A549 (cell line): ENCODE measurements around the gene BDH1. TPM values are rescaled to one million over a fixed set of nuclear protein-coding genes. Genes with fewer than 3 reads are reported as not detected.

ENCODE experiments used
- ATAC-seq, 2 experiments: fragments of 200-7000 bp in 1 of 2; fragments of >200 bp in 1 of 2; cut with Nextera tagmentation in 1 of 2; cut with Tn5 transposase in 1 of 2; 3 replicates each; pipeline versions ENCODE4 v1.8.0 to v1.9.1; 2018 to 2020; ENCODE audit warnings: mild to moderate bottlenecking in 1 of 2, moderate library complexity in 1 of 2
- CTCF ChIA-PET: fragments of 300-600 bp; sonication (Branson Sonifier 250); formaldehyde crosslinking; extraction: SDS; loops from one replicate; lab custom pipeline; 2021; ENCODE audit warnings: antibody characterized with exemption, inconsistent platforms; lab: Yijun Ruan, JAX
- POLR2A ChIA-PET: fragments of 350-600 bp; formaldehyde crosslinking; extraction: SDS; loops from one replicate; lab custom pipeline; 2021; ENCODE audit warnings: antibody characterized with exemption, inconsistent platforms; lab: Yijun Ruan, JAX
- DNase-seq, 2 experiments: peaks; one replicate each; pipeline versions ENCODE4 v3.0.0 to v3.0.0-alpha.2; 2011 to 2016; ENCODE audit warnings: low read depth in 1 of 2, low spot score in 1 of 2
- FAIRE-seq: peaks from 2 replicates; lab custom pipeline; 2011; peaks lifted over from hg19 to GRCh38; lab: Jason Lieb, UNC
- H3K27ac ChIP-seq, 2 experiments: fragments of >200 bp; sonication (Bioruptor Twin); formaldehyde crosslinking; 3 replicates each; pipeline ENCODE4 v1.5.1; 2016 to 2017
- H3K4me1 ChIP-seq: fragments of >200 bp; sonication (Bioruptor Twin); formaldehyde crosslinking; 3 replicates; pipeline ENCODE4 v1.6.1; 2016
- H3K4me2 ChIP-seq: fragments of >200 bp; sonication (Bioruptor Twin); formaldehyde crosslinking; 3 replicates; pipeline ENCODE4 v1.6.1; 2016
- H3K4me3 ChIP-seq: fragments of >200 bp; sonication (Bioruptor Twin); formaldehyde crosslinking; 3 replicates; pipeline ENCODE4 v1.5.1; 2016
- H3K9me3 ChIP-seq: fragments of >200 bp; sonication (Bioruptor Twin); formaldehyde crosslinking; 3 replicates; pipeline ENCODE4 v1.6.1; 2016
- CBX2 ChIP-seq: fragments of 200-600 bp; sonication (generic); IDR thresholded peaks from 2 replicates; pipeline ENCODE4 v1.6.1; 2016; ENCODE audit warnings: low read depth, mild to moderate bottlenecking, borderline replicate concordance
- CHD2 ChIP-seq: fragments of 150-350 bp; IDR thresholded peaks from 2 replicates; pipeline ENCODE4 v1.6.1; 2014; ENCODE audit warnings: low read length; ENCODE audit not compliant: partially characterized antibody
- EHMT2 ChIP-seq: fragments of 200-600 bp; sonication (generic); IDR thresholded peaks from 2 replicates; pipeline ENCODE4 v1.6.1; 2016; ENCODE audit warnings: antibody characterized with exemption, low read depth, mild to moderate bottlenecking, moderate library complexity
- EP300 ChIP-seq, 2 experiments: fragments of >200 bp; sonication (Bioruptor Twin); formaldehyde crosslinking; IDR thresholded peaks; 2 replicates in 1 of 2; 3 replicates in 1 of 2; pipeline ENCODE4 v1.6.1; 2016 to 2017
- ESRRA ChIP-seq: fragments of 150-350 bp; IDR thresholded peaks from 2 replicates; pipeline ENCODE4 v1.6.1; 2014; ENCODE audit warnings: mild to moderate bottlenecking, low read length, borderline replicate concordance
- FOSB ChIP-seq: fragments of 250-450 bp; sonication (Bioruptor Pico); IDR thresholded peaks from 2 replicates; pipeline ENCODE4 v1.5.0; 2020; ENCODE audit warnings: mild to moderate bottlenecking, moderate library complexity
- FOXS1 ChIP-seq: fragments of 250-450 bp; sonication (Bioruptor Pico); IDR thresholded peaks from 2 replicates; pipeline ENCODE4 v1.5.0; 2020; ENCODE audit warnings: mild to moderate bottlenecking, moderate library complexity
- GATA3 ChIP-seq: IDR thresholded peaks from 2 replicates; pipeline ENCODE4 v1.6.1; 2012; ENCODE audit warnings: borderline replicate concordance
- HEYL ChIP-seq: fragments of 250-450 bp; sonication (Bioruptor Pico); IDR thresholded peaks from 2 replicates; pipeline ENCODE4 v1.8.0; 2021; ENCODE audit warnings: mild to moderate bottlenecking, moderate library complexity
- NR3C1 ChIP-seq: fragments of >200 bp; sonication (Bioruptor Twin); formaldehyde crosslinking; IDR thresholded peaks from 3 replicates; pipeline ENCODE4 v1.6.1; 2017
- POLR2A ChIP-seq: IDR thresholded peaks from 2 replicates; pipeline ENCODE4 v1.6.1; 2012; ENCODE audit warnings: mild to moderate bottlenecking, low read length
- RAD21 ChIP-seq, 2 experiments: fragments of >200 bp in 1 of 2; sonication (Bioruptor Twin) in 1 of 2; formaldehyde crosslinking in 1 of 2; IDR thresholded peaks in 1 of 2; conservative IDR thresholded peaks in 1 of 2; 2 replicates in 1 of 2; 3 replicates in 1 of 2; pipeline ENCODE4 v1.6.1; 2012 to 2018; ENCODE audit warnings: inconsistent platforms in 1 of 2
- RCOR1 ChIP-seq: fragments of 150-350 bp; IDR thresholded peaks from 2 replicates; pipeline ENCODE4 v1.6.1; 2014; ENCODE audit warnings: antibody characterized with exemption, low read length, low read depth
- RNF2 ChIP-seq: fragments of 200-600 bp; sonication (generic); IDR thresholded peaks from 2 replicates; pipeline ENCODE4 v1.6.1; 2016; ENCODE audit warnings: low read depth, mild to moderate bottlenecking, antibody characterized with exemption, moderate library complexity, borderline replicate concordance
- TP53 ChIP-seq: fragments of 250-450 bp; sonication (Bioruptor Pico); IDR thresholded peaks from 2 replicates; pipeline ENCODE4 v1.5.0; 2021; ENCODE audit warnings: mild to moderate bottlenecking, moderate library complexity
- ZC3H11A ChIP-seq: fragments of 450-650 bp; IDR thresholded peaks from 2 replicates; pipeline ENCODE4 v1.6.1; 2014; ENCODE audit warnings: antibody characterized with exemption, mild to moderate bottlenecking
- WGBS: methylation state at CpG from one replicate; pipeline ENCODE4 v1.1.6; 2017; ENCODE audit errors: missing lambda C conversion rate; 5-methylcytosine and 5-hydroxymethylcytosine counted together
- polyA plus RNA-seq, 4 experiments: library from polyadenylated mRNA; depleted of rRNA in 3 of 4; stranded (reverse); fragments of >200 nt; fragmentation: RNase III in 1 of 4; extraction: RNeasy Plus Mini Kit Qiagen cat#74134 plus additional on column Dnase treatment in 1 of 4; gene quantifications; 2 replicates in 3 of 4; 3 replicates in 1 of 4; pipeline ENCODE4 v1.2.3, GENCODE V29; 2011 to 2017
- small RNA-seq, 6 experiments: library from RNA; depleted of rRNA; stranded (forward); fragments of <200 nt; gene quantifications; one replicate each; pipeline ENCODE3, GENCODE V24; 2012
- TF ChIP-seq, protein P1 (sequence below): fragments of 250-450 bp; sonication (Bioruptor Pico); IDR thresholded peaks from 2 replicates; pipeline ENCODE4 v1.5.0; 2020; ENCODE audit warnings: low read depth, mild to moderate bottlenecking, moderate library complexity
- TF ChIP-seq, protein P2 (sequence below): IDR thresholded peaks from 2 replicates; pipeline ENCODE4 v1.6.1; 2012
- TF ChIP-seq, protein P3 (sequence below): fragments of 250-450 bp; sonication (Bioruptor Pico); IDR thresholded peaks from 2 replicates; pipeline ENCODE4 v1.5.0; 2021; ENCODE audit warnings: mild to moderate bottlenecking, moderate library complexity, borderline replicate concordance
- TF ChIP-seq, protein P4 (sequence below): IDR thresholded peaks from 2 replicates; pipeline ENCODE4 v1.6.1; 2012; ENCODE audit warnings: low read depth, borderline replicate concordance
- TF ChIP-seq, protein P5 (sequence below): fragments of >200 bp; sonication (Bioruptor Twin); formaldehyde crosslinking; IDR thresholded peaks from 3 replicates; pipeline ENCODE4 v1.6.1; 2016

Gene BDH1
- polyA plus RNA-seq, 2 of the 4 experiments (the other 2 are of a cell fraction): 3.1 to 4.6 TPM

DNA sequence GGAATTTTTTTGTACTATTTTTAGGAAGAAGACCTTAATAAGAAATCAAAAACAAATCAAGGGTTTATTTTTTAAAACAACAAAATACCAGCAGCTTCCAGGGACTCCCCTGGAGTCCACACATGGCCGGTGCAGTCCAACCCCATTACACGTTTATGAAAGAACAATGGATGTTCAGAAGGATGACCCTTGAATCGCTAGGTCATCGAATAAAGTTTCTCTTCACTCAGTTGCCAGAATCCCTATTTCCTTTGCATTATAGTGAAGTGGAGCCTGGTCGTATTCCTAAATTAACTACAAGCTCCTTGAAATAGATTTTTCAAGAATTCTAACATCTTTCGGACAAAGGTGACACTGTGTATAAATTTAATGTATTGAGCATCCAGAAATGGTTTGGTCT, 95.1 kb downstream of the BDH1 start (continued):
- TF ChIP-seq, protein P1, sequence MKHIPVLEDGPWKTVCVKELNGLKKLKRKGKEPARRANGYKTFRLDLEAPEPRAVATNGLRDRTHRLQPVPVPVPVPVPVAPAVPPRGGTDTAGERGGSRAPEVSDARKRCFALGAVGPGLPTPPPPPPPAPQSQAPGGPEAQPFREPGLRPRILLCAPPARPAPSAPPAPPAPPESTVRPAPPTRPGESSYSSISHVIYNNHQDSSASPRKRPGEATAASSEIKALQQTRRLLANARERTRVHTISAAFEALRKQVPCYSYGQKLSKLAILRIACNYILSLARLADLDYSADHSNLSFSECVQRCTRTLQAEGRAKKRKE: no peak
- TF ChIP-seq ESRRA (no peak), EP300 (IDR thresholded peaks at IDR 0.05) (no peak), EHMT2 (no peak), RAD21 (conservative IDR thresholded peaks at IDR 0.05 in 1 of 2, IDR thresholded peaks at IDR 0.05 in 1 of 2) (no peak)
- TF ChIP-seq, protein P2, sequence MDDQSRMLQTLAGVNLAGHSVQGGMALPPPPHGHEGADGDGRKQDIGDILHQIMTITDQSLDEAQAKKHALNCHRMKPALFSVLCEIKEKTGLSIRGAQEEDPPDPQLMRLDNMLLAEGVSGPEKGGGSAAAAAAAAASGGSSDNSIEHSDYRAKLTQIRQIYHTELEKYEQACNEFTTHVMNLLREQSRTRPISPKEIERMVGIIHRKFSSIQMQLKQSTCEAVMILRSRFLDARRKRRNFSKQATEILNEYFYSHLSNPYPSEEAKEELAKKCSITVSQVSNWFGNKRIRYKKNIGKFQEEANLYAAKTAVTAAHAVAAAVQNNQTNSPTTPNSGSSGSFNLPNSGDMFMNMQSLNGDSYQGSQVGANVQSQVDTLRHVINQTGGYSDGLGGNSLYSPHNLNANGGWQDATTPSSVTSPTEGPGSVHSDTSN: no peak
- TF ChIP-seq, all 56 proteins: peak for 0

DNA sequence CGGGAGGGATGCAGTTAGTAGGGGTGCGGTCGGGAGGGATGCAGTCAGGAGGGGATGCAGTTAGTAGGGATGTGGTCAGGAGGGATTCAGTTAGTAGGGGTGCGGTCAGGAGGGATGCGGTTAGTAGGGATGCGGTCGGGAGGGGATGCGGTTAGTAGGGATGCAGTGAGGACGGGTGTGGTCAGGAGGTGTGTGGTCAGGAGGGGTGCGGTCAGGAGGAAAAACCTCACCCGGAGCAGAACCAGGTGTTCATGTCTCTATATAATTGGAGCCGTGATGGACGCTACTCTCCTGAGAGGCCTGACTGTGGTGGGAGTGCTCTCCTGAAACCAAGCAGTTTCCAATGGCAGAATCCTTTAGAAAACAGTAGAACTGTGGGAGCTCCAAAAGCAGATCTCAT, 95.8 kb downstream of the BDH1 start:
- FAIRE-seq (no peak), ATAC-seq (no peak), DNase-seq (no peak)
- CTCF ChIA-PET: no interaction called here
- POLR2A ChIA-PET: no interaction called here
- 91% methylated on average over 13 of the region's 13 CpGs for WGBS
- H3K9me3 ChIP-seq: no peaks in the 10 kb centered on the region
- no peak overlapping the region for H3K4me2 ChIP-seq
- no peak for TF ChIP-seq GATA3
- TF ChIP-seq FOXS1 (CRISPR knock-in tag): no peak
- no peak for TF ChIP-seq RAD21 (conservative IDR thresholded peaks at IDR 0.05 in 1 of 2, IDR thresholded peaks at IDR 0.05 in 1 of 2)
- no peak for TF ChIP-seq CHD2
- no peak for TF ChIP-seq RNF2
- TF ChIP-seq, protein P3, sequence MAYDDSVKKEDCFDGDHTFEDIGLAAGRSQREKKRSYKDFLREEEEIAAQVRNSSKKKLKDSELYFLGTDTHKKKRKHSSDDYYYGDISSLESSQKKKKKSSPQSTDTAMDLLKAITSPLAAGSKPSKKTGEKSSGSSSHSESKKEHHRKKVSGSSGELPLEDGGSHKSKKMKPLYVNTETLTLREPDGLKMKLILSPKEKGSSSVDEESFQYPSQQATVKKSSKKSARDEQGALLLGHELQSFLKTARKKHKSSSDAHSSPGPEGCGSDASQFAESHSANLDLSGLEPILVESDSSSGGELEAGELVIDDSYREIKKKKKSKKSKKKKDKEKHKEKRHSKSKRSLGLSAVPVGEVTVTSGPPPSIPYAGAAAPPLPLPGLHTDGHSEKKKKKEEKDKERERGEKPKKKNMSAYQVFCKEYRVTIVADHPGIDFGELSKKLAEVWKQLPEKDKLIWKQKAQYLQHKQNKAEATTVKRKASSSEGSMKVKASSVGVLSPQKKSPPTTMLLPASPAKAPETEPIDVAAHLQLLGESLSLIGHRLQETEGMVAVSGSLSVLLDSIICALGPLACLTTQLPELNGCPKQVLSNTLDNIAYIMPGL (CRISPR knock-in tag): no peak
- TF ChIP-seq ZC3H11A: no peak
- TF ChIP-seq, protein P4, sequence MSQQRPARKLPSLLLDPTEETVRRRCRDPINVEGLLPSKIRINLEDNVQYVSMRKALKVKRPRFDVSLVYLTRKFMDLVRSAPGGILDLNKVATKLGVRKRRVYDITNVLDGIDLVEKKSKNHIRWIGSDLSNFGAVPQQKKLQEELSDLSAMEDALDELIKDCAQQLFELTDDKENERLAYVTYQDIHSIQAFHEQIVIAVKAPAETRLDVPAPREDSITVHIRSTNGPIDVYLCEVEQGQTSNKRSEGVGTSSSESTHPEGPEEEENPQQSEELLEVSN: no peak
- TF ChIP-seq, protein P5, sequence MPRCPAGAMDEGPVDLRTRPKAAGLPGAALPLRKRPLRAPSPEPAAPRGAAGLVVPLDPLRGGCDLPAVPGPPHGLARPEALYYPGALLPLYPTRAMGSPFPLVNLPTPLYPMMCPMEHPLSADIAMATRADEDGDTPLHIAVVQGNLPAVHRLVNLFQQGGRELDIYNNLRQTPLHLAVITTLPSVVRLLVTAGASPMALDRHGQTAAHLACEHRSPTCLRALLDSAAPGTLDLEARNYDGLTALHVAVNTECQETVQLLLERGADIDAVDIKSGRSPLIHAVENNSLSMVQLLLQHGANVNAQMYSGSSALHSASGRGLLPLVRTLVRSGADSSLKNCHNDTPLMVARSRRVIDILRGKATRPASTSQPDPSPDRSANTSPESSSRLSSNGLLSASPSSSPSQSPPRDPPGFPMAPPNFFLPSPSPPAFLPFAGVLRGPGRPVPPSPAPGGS: no peak
- no peak for TF ChIP-seq POLR2A
- TF ChIP-seq EHMT2: no peak
- TF ChIP-seq NR3C1: no peak
- TF ChIP-seq TP53 (CRISPR knock-in tag): no peak
- no peak for TF ChIP-seq HEYL (CRISPR knock-in tag)
- no peak for TF ChIP-seq CBX2
- no peak for TF ChIP-seq ESRRA
- TF ChIP-seq RCOR1: no peak
- TF ChIP-seq FOSB (CRISPR knock-in tag): no peak
- H3K27ac ChIP-seq: no peak overlapping the region
- no peak overlapping the region for H3K4me3 ChIP-seq
- H3K4me1 ChIP-seq: peaks cover 42% of the 10 kb centered on the region

Small RNAs within 50 kb of the gene (small RNA-seq; reads per million reads assigned to genes)
- gene AC132008.1: 0 to 0.69 (median 0) reads per million in 6 experiments

Other genes starting within 250 kb of the BDH1 start
- 8.0 and 8.2 TPM in 2 replicates for gene RUBCN, start 180.9 kb upstream of the BDH1 start, polyA plus RNA-seq (2011; rRNA removed)
- gene RUBCN, start 180.9 kb upstream of the BDH1 start, polyA plus RNA-seq (2017; fragmentation: RNase III; extraction: RNeasy Plus Mini Kit Qiagen cat#74134 plus additional on column Dnase treatment): 5.7 to 6.5 TPM (median 6.1 TPM) in 3 replicates
- gene FYTTD1, start 193.9 kb upstream of the BDH1 start, polyA plus RNA-seq (2011; rRNA removed): 24.8 and 37.3 TPM in 2 replicates
- 19.8 to 22.2 TPM (median 20.9 TPM) in 3 replicates for gene FYTTD1, start 193.9 kb upstream of the BDH1 start, polyA plus RNA-seq (2017; fragmentation: RNase III; extraction: RNeasy Plus Mini Kit Qiagen cat#74134 plus additional on column Dnase treatment)
- 44.6 and 66.0 TPM in 2 replicates for gene LRCH3, start 235.3 kb upstream of the BDH1 start, polyA plus RNA-seq (2011; rRNA removed)
- gene LRCH3, start 235.3 kb upstream of the BDH1 start, polyA plus RNA-seq (2017; fragmentation: RNase III; extraction: RNeasy Plus Mini Kit Qiagen cat#74134 plus additional on column Dnase treatment): 12.1 to 14.2 TPM (median 12.6 TPM) in 3 replicates